H7 (cell line): Measurements from ENCODE around the gene EXOC6B. TPM values are rescaled to one million over a fixed set of nuclear protein-coding genes. Genes with fewer than 3 reads are reported as not detected.
A peak's percentile ranks its signal among the peaks of the same experiment; 100 is the strongest.

Experiments
- DNase-seq: peaks from one replicate; pipeline ENCODE4 v3.0.0; 2012
- H3K27me3 ChIP-seq: 2 replicates; pipeline ENCODE4 v1.6.0; 2011; ENCODE audit warnings: mild to moderate bottlenecking, low read length; ENCODE audit not compliant: control insufficient read depth, insufficient read depth
- H3K36me3 ChIP-seq: replicated peaks from 2 replicates; pipeline ENCODE4 v1.5.1; 2011; ENCODE audit warnings: low read length; ENCODE audit not compliant: control insufficient read depth, insufficient read depth
- H3K4me3 ChIP-seq: 2 replicates; pipeline ENCODE4 v1.5.1; 2011; ENCODE audit warnings: low read depth, mild to moderate bottlenecking, control low read depth, low read length, moderate library complexity; ENCODE audit not compliant: insufficient read depth
- total RNA-seq: library from RNA; depleted of rRNA; stranded (reverse); fragments of >200 nt; shearing (Covaris generic); gene quantifications from 2 replicates; pipeline ENCODE4 v1.2.3, GENCODE V29; 2014

The EXOC6B gene
- total RNA-seq, 1 experiment from 2014 or later: 20.5 TPM

GRCh38 chr2:72414137-72414760 lies 411.6 kb downstream of the EXOC6B start:
- DNase-seq: no peak
- no peaks in the 10 kb centered on the region for H3K36me3 ChIP-seq
- H3K27me3 ChIP-seq: no peaks in the 10 kb centered on the region
- no peak overlapping the region for H3K4me3 ChIP-seq

- H3K4me3 ChIP-seq: no peak overlapping the region
- no peaks in the 10 kb centered on the region for H3K36me3 ChIP-seq
- no peak for DNase-seq
- no peaks in the 10 kb centered on the region for H3K27me3 ChIP-seq
Measured at GRCh38 chr2:72413716-72414115, 412.1 kb downstream of the EXOC6B start.

GRCh38 chr2:72412214-72412613 lies 413.6 kb downstream of the EXOC6B start:
- Histone ChIP-seq H3K4me3 (no peak overlapping the region), H3K27me3 (no peaks in the 10 kb centered on the region), H3K36me3 (no peaks in the 10 kb centered on the region)
- DNase-seq: no peak

- no peak overlapping the region for H3K4me3 ChIP-seq
- no peaks in the 10 kb centered on the region for H3K36me3 ChIP-seq
- H3K27me3 ChIP-seq: no peaks in the 10 kb centered on the region
- no peak for DNase-seq
Measured at GRCh38 chr2:72399879-72400278, 426.0 kb downstream of the EXOC6B start.

GRCh38 chr2:72395096-72395495 lies 430.7 kb downstream of the EXOC6B start:
- Histone ChIP-seq H3K4me3 (no peak overlapping the region), H3K36me3 (no peaks in the 10 kb centered on the region), H3K27me3 (no peaks in the 10 kb centered on the region)
- DNase-seq: no peak

- Histone ChIP-seq H3K27me3 (no peaks in the 10 kb centered on the region), H3K4me3 (no peak overlapping the region), H3K36me3 (no peaks in the 10 kb centered on the region)
- no peak for DNase-seq
Measured at GRCh38 chr2:72394541-72395070, 431.2 kb downstream of the EXOC6B start.

GRCh38 chr2:72389447-72389846 lies 436.4 kb downstream of the EXOC6B start:
- Histone ChIP-seq H3K27me3 (no peaks in the 10 kb centered on the region), H3K4me3 (no peak overlapping the region), H3K36me3 (no peaks in the 10 kb centered on the region)
- no peak for DNase-seq

- DNase-seq: no peak
- Histone ChIP-seq H3K27me3 (no peaks in the 10 kb centered on the region), H3K36me3 (no peaks in the 10 kb centered on the region), H3K4me3 (no peak overlapping the region)
Measured at GRCh38 chr2:72388263-72388662, 437.6 kb downstream of the EXOC6B start.

- Histone ChIP-seq H3K4me3 (no peak overlapping the region), H3K27me3 (no peaks in the 10 kb centered on the region), H3K36me3 (no peaks in the 10 kb centered on the region)
- no peak for DNase-seq
Measured at GRCh38 chr2:72386288-72386687, 439.5 kb downstream of the EXOC6B start.

- H3K36me3 ChIP-seq: no peaks in the 10 kb centered on the region
- H3K4me3 ChIP-seq: no peak overlapping the region
- no peaks in the 10 kb centered on the region for H3K27me3 ChIP-seq
- no peak for DNase-seq
Measured at GRCh38 chr2:72378753-72379348, 447.0 kb downstream of the EXOC6B start.

GRCh38 chr2:72367530-72368225 lies 458.2 kb downstream of the EXOC6B start:
- Histone ChIP-seq H3K27me3 (no peaks in the 10 kb centered on the region), H3K4me3 (no peak overlapping the region), H3K36me3 (no peaks in the 10 kb centered on the region)
- peak; percentile 5 for DNase-seq

GRCh38 chr2:72363406-72363805 lies 462.4 kb downstream of the EXOC6B start:
- H3K36me3 ChIP-seq: no peaks in the 10 kb centered on the region
- DNase-seq: no peak
- no peaks in the 10 kb centered on the region for H3K27me3 ChIP-seq
- no peak overlapping the region for H3K4me3 ChIP-seq

- DNase-seq: no peak
- Histone ChIP-seq H3K27me3 (no peaks in the 10 kb centered on the region), H3K36me3 (no peaks in the 10 kb centered on the region), H3K4me3 (no peak overlapping the region)
Measured at GRCh38 chr2:72362733-72363132, 463.1 kb downstream of the EXOC6B start.

GRCh38 chr2:72361521-72361920 lies 464.3 kb downstream of the EXOC6B start:
- Histone ChIP-seq H3K27me3 (no peaks in the 10 kb centered on the region), H3K4me3 (no peak overlapping the region)
- no peak for DNase-seq

GRCh38 chr2:72361042-72361441 lies 464.8 kb downstream of the EXOC6B start:
- H3K4me3 ChIP-seq: no peak overlapping the region
- H3K27me3 ChIP-seq: no peaks in the 10 kb centered on the region
- no peaks in the 10 kb centered on the region for H3K36me3 ChIP-seq
- no peak for DNase-seq

More at GRCh38 chr2:72361521-72361920, 464.3 kb downstream of the EXOC6B start:
- H3K36me3 ChIP-seq: no peaks in the 10 kb centered on the region
